HepG2 (cell line): ENCODE measurements around the gene SYCP2L. TPM values are rescaled to one million over a fixed set of nuclear protein-coding genes. Genes with fewer than 3 reads are reported as not detected.

ENCODE experiments used
- ARNT2 ChIP-seq: sonication (generic); formaldehyde crosslinking; IDR thresholded peaks from 2 replicates; pipeline ENCODE4 v1.8.0; 2022; ENCODE audit warnings: mild to moderate bottlenecking, low read depth, missing genetic modification reagents, moderate library complexity
- ELF4 ChIP-seq: sonication (generic); formaldehyde crosslinking; IDR thresholded peaks from 2 replicates; pipeline ENCODE4 v1.5.0; 2020; ENCODE audit warnings: missing genetic modification reagents, mild to moderate bottlenecking, moderate library complexity, borderline replicate concordance
- FOXP1 ChIP-seq, 2 experiments: fragments of 450-650 bp in 1 of 2; IDR thresholded peaks; 2 replicates each; pipeline ENCODE4 v1.6.1; 2017 to 2018; ENCODE audit warnings: antibody characterized with exemption in 1 of 2
- GATAD2A ChIP-seq: IDR thresholded peaks from 2 replicates; pipeline ENCODE4 v1.6.1; 2016
- PAX8 ChIP-seq: sonication (generic); formaldehyde crosslinking; IDR thresholded peaks from 2 replicates; pipeline ENCODE4 v1.8.0; 2022; ENCODE audit warnings: mild to moderate bottlenecking, missing genetic modification reagents, borderline replicate concordance
- POLR2G ChIP-seq: fragments of 200-400 bp; formaldehyde crosslinking; IDR thresholded peaks from 2 replicates; pipeline ENCODE4 v1.6.1; 2018; ENCODE audit warnings: mild to moderate bottlenecking, low read depth, low read length, moderate library complexity
- SOX6 ChIP-seq, 2 experiments: fragments of 450-650 bp in 1 of 2; sonication (generic) in 1 of 2; formaldehyde crosslinking in 1 of 2; IDR thresholded peaks; 2 replicates each; pipeline versions ENCODE4 v1.4.0 to v1.6.1; 2017 to 2020; ENCODE audit warnings: antibody characterized with exemption in 1 of 2, mild to moderate bottlenecking in 1 of 2, missing genetic modification reagents in 1 of 2
- SSRP1 ChIP-seq: IDR thresholded peaks from 2 replicates; pipeline ENCODE4 v1.6.1; 2016; ENCODE audit warnings: control low read depth
- TOPORS ChIP-seq: sonication (generic); formaldehyde crosslinking; IDR thresholded peaks from 2 replicates; pipeline ENCODE4 v1.8.0; 2023; ENCODE audit warnings: mild to moderate bottlenecking, missing genetic modification reagents
- ZBTB7A ChIP-seq: sonication (generic); formaldehyde crosslinking; IDR thresholded peaks from 2 replicates; pipeline ENCODE4 v1.8.0; 2022; ENCODE audit warnings: mild to moderate bottlenecking, missing genetic modification reagents
- ZFYVE20 ChIP-seq: sonication (generic); formaldehyde crosslinking; IDR thresholded peaks from 2 replicates; pipeline ENCODE4 v1.8.0; 2023; ENCODE audit warnings: low read depth, mild to moderate bottlenecking, moderate library complexity, missing genetic modification reagents, borderline replicate concordance
- ZNF232 ChIP-seq: sonication (generic); formaldehyde crosslinking; IDR thresholded peaks from 2 replicates; pipeline ENCODE4 v1.4.0; 2020; ENCODE audit warnings: missing genetic modification reagents, borderline replicate concordance
- ZNF317 ChIP-seq: sonication (generic); formaldehyde crosslinking; IDR thresholded peaks from 2 replicates; pipeline ENCODE4 v1.5.0; 2020; ENCODE audit warnings: mild to moderate bottlenecking, missing genetic modification reagents
- ZNF331 ChIP-seq: sonication (generic); formaldehyde crosslinking; IDR thresholded peaks from 2 replicates; pipeline ENCODE4 v1.4.0; 2020; ENCODE audit warnings: missing genetic modification reagents
- ZNF335 ChIP-seq: sonication (generic); formaldehyde crosslinking; IDR thresholded peaks from 2 replicates; pipeline ENCODE4 v1.4.0; 2020; ENCODE audit warnings: missing genetic modification reagents
- ZNF660 ChIP-seq: sonication (generic); formaldehyde crosslinking; IDR thresholded peaks from 2 replicates; pipeline ENCODE4 v1.5.1; 2020; ENCODE audit warnings: mild to moderate bottlenecking, low read depth, missing genetic modification reagents, borderline replicate concordance
- ZNF879 ChIP-seq: sonication (generic); formaldehyde crosslinking; IDR thresholded peaks from 2 replicates; pipeline ENCODE4 v1.8.1; 2023; ENCODE audit warnings: missing genetic modification reagents
- polyA plus RNA-seq, 8 experiments: library from polyadenylated mRNA; depleted of rRNA in 3 of 8; stranded (reverse) in 7 of 8; unstranded in 1 of 8; fragments of >200 nt; fragmentation: Illumina TruSeq in 4 of 8; extraction: Trizol in 4 of 8; gene quantifications; 2 replicates each; pipeline versions ENCODE4 v1.2.1 to v1.2.3, GENCODE V29; 2011 to 2016; ENCODE audit warnings: low read depth in 4 of 8, missing spikeins in 1 of 8, mixed read lengths in 1 of 8; ENCODE audit not compliant: insufficient read depth in 1 of 8
- total RNA-seq, 5 experiments: library from RNA; depleted of rRNA; stranded (reverse); fragments of >200 nt; fragmentation: Illumina TruSeq; extraction: Trizol; gene quantifications; 2 replicates each; pipeline ENCODE4 v1.2.3, GENCODE V29; 2016; ENCODE audit warnings: low read depth in 1 of 5
- TF ChIP-seq, protein P1 (sequence below): sonication (generic); formaldehyde crosslinking; IDR thresholded peaks from 2 replicates; pipeline ENCODE4 v1.4.0; 2020; ENCODE audit warnings: mild to moderate bottlenecking, low read depth, missing genetic modification reagents
- TF ChIP-seq, protein P2 (sequence below): sonication (generic); formaldehyde crosslinking; IDR thresholded peaks from 2 replicates; pipeline ENCODE4 v1.4.0; 2020; ENCODE audit warnings: low read depth, mild to moderate bottlenecking, missing genetic modification reagents
- TF ChIP-seq, protein P3 (sequence below): sonication (generic); formaldehyde crosslinking; IDR thresholded peaks from 2 replicates; pipeline ENCODE4 v1.5.1; 2020; ENCODE audit warnings: mild to moderate bottlenecking, missing genetic modification reagents, borderline replicate concordance

The SYCP2L gene
- total and polyA plus RNA-seq, 2 of the 13 experiments (the other 11 are each of a cell fraction or from before 2014, with no cell fraction given): 0.22 to 0.54 TPM

DNA sequence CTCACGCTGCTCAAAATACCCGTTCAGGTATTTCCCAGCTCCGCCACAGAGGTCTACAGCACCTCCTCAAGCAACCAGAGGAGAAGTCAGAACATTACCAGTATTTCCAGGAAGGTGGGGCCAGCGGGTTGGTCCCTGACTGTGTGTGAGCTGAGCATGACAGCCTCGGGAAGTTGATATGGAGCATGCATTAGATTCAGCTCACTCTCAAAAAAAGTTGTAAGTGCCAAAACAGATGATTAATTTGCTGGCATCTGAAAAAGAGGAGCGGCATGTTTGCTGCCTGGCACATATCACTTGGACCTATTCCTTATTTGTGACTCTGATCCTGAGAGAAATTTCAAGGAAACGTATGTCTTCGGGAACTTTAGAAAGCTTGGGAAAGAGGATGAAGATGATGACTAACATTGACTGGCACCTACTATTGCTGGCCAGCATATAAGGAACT, 125.0 kb downstream of the SYCP2L start (continued):
- TF ChIP-seq ZBTB7A (no peak), FOXP1 (IDR thresholded peaks at IDR 0.05) (no peak), FOXP1 (CRISPR knock-in tag; IDR thresholded peaks at IDR 0.05) (no peak), POLR2G (peak; percentile 49; the same call in 1 of the 2 replicates), ZNF232 (no peak), ARNT2 (no peak), SSRP1 (CRISPR knock-in tag) (peak; percentile 91; the same call in 1 of the 2 replicates), ZNF335 (no peak; the same call in 1 of the 2 replicates), ZFYVE20 (CRISPR knock-in tag) (no peak), ELF4 (CRISPR knock-in tag) (no peak), ZNF660 (CRISPR knock-in tag) (no peak), GATAD2A (CRISPR knock-in tag) (peak; percentile 47; the same call in 1 of the 2 replicates), TOPORS (CRISPR knock-in tag) (no peak), SOX6 (IDR thresholded peaks at IDR 0.05) (no peak), SOX6 (CRISPR knock-in tag; IDR thresholded peaks at IDR 0.05) (no peak), ZNF317 (CRISPR knock-in tag) (no peak), ZNF879 (CRISPR knock-in tag) (no peak), ZNF331 (peak; percentile 33; the same call in 1 of the 2 replicates), PAX8 (no peak)
- TF ChIP-seq, protein P1, sequence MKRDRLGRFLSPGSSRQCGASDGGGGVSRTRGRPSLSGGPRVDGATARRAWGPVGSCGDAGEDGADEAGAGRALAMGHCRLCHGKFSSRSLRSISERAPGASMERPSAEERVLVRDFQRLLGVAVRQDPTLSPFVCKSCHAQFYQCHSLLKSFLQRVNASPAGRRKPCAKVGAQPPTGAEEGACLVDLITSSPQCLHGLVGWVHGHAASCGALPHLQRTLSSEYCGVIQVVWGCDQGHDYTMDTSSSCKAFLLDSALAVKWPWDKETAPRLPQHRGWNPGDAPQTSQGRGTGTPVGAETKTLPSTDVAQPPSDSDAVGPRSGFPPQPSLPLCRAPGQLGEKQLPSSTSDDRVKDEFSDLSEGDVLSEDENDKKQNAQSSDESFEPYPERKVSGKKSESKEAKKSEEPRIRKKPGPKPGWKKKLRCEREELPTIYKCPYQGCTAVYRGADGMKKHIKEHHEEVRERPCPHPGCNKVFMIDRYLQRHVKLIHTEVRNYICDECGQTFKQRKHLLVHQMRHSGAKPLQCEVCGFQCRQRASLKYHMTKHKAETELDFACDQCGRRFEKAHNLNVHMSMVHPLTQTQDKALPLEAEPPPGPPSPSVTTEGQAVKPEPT: no peak
- TF ChIP-seq, protein P2, sequence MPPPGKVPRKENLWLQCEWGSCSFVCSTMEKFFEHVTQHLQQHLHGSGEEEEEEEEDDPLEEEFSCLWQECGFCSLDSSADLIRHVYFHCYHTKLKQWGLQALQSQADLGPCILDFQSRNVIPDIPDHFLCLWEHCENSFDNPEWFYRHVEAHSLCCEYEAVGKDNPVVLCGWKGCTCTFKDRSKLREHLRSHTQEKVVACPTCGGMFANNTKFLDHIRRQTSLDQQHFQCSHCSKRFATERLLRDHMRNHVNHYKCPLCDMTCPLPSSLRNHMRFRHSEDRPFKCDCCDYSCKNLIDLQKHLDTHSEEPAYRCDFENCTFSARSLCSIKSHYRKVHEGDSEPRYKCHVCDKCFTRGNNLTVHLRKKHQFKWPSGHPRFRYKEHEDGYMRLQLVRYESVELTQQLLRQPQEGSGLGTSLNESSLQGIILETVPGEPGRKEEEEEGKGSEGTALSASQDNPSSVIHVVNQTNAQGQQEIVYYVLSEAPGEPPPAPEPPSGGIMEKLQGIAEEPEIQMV: 0 out of 2 replicates have a peak, but pooled peaks have one; percentile 16
- TF ChIP-seq, protein P3, sequence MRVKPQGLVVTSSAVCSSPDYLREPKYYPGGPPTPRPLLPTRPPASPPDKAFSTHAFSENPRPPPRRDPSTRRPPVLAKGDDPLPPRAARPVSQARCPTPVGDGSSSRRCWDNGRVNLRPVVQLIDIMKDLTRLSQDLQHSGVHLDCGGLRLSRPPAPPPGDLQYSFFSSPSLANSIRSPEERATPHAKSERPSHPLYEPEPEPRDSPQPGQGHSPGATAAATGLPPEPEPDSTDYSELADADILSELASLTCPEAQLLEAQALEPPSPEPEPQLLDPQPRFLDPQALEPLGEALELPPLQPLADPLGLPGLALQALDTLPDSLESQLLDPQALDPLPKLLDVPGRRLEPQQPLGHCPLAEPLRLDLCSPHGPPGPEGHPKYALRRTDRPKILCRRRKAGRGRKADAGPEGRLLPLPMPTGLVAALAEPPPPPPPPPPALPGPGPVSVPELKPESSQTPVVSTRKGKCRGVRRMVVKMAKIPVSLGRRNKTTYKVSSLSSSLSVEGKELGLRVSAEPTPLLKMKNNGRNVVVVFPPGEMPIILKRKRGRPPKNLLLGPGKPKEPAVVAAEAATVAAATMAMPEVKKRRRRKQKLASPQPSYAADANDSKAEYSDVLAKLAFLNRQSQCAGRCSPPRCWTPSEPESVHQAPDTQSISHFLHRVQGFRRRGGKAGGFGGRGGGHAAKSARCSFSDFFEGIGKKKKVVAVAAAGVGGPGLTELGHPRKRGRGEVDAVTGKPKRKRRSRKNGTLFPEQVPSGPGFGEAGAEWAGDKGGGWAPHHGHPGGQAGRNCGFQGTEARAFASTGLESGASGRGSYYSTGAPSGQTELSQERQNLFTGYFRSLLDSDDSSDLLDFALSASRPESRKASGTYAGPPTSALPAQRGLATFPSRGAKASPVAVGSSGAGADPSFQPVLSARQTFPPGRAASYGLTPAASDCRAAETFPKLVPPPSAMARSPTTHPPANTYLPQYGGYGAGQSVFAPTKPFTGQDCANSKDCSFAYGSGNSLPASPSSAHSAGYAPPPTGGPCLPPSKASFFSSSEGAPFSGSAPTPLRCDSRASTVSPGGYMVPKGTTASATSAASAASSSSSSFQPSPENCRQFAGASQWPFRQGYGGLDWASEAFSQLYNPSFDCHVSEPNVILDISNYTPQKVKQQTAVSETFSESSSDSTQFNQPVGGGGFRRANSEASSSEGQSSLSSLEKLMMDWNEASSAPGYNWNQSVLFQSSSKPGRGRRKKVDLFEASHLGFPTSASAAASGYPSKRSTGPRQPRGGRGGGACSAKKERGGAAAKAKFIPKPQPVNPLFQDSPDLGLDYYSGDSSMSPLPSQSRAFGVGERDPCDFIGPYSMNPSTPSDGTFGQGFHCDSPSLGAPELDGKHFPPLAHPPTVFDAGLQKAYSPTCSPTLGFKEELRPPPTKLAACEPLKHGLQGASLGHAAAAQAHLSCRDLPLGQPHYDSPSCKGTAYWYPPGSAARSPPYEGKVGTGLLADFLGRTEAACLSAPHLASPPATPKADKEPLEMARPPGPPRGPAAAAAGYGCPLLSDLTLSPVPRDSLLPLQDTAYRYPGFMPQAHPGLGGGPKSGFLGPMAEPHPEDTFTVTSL: no peak
